H1 (cell line): ENCODE data around the gene CUBN. TPM values are rescaled to one million over a fixed set of nuclear protein-coding genes. Genes with fewer than 3 reads are reported as not detected.

ENCODE experiments used
- CTCF ChIA-PET: fragments of 300-600 bp; sonication (Branson Sonifier 250); formaldehyde crosslinking; loops from one replicate; lab custom pipeline; 2021; ENCODE audit not compliant: partially characterized antibody; lab: Charles Lee
- POLR2A ChIA-PET: fragments of 300-600 bp; sonication (Branson Sonifier 250); formaldehyde crosslinking; loops from one replicate; lab custom pipeline; 2021; ENCODE audit warnings: inconsistent platforms; ENCODE audit not compliant: partially characterized antibody; lab: Charles Lee
- DNase-seq, 2 experiments: peaks; one replicate each; pipeline versions ENCODE4 v3.0.0 to v3.0.0-alpha.2; 2010 to 2022; ENCODE audit warnings: low spot score in 2 of 2, low read depth in 1 of 2, mixed read lengths in 1 of 2
- FAIRE-seq: peaks from 2 replicates; lab custom pipeline; 2011; peaks lifted over from hg19 to GRCh38; lab: Jason Lieb, UNC
- H2AFZ ChIP-seq: 2 replicates; pipeline ENCODE4 v1.8.1; 2012; ENCODE audit warnings: low read length, inconsistent platforms
- H2AK5ac ChIP-seq: 2 replicates; pipeline ENCODE4 v1.6.1; 2013; ENCODE audit warnings: low read depth, low read length
- H2BK120ac ChIP-seq: replicated peaks from 2 replicates; pipeline ENCODE3; 2013; ENCODE audit warnings: low read depth, low read length, inconsistent platforms
- H2BK12ac ChIP-seq: 2 replicates; pipeline ENCODE4 v1.6.1; 2013; ENCODE audit warnings: low read depth, low read length
- H2BK15ac ChIP-seq: 2 replicates; pipeline ENCODE4 v1.6.1; 2013; ENCODE audit warnings: low read length
- H2BK20ac ChIP-seq: 2 replicates; pipeline ENCODE4 v1.6.1; 2013; ENCODE audit warnings: low read length
- H2BK5ac ChIP-seq: 2 replicates; pipeline ENCODE4 v1.6.1; 2013; ENCODE audit warnings: low read depth, low read length
- H3K14ac ChIP-seq: 2 replicates; pipeline ENCODE4 v1.6.1; 2013; ENCODE audit warnings: inconsistent platforms; ENCODE audit not compliant: insufficient read length
- H3K18ac ChIP-seq: 2 replicates; pipeline ENCODE4 v1.6.1; 2013; ENCODE audit warnings: low read length; ENCODE audit errors: extremely low read depth
- H3K23ac ChIP-seq: 2 replicates; pipeline ENCODE4 v1.6.1; 2013; ENCODE audit warnings: inconsistent platforms; ENCODE audit not compliant: insufficient read length
- H3K23me2 ChIP-seq: 2 replicates; pipeline ENCODE4 v1.6.1; 2013; ENCODE audit warnings: low read depth, low read length
- H3K27ac ChIP-seq: 2 replicates; pipeline ENCODE4 v1.6.1; 2011; ENCODE audit warnings: low read depth, low read length, inconsistent platforms
- H3K27me3 ChIP-seq, 4 experiments: replicated peaks in 1 of 4; 1 replicate in 1 of 4; 2 replicates in 3 of 4; pipeline versions ENCODE4 v1.6.1 to v1.8.1; 2011 to 2013; ENCODE audit warnings: low read length in 3 of 4, mild to moderate bottlenecking in 3 of 4, inconsistent platforms in 2 of 4, mixed read lengths in 2 of 4, moderate library complexity in 1 of 4; ENCODE audit not compliant: control insufficient read depth in 3 of 4, insufficient read depth in 3 of 4; ENCODE audit errors: extremely low read depth in 1 of 4
- H3K36me3 ChIP-seq, 4 experiments: 2 replicates each; pipeline versions ENCODE4 v1.6.1 to v1.8.1; 2011 to 2013; ENCODE audit warnings: mild to moderate bottlenecking in 4 of 4, low read length in 3 of 4, moderate library complexity in 2 of 4, control low read depth in 1 of 4, inconsistent platforms in 1 of 4; ENCODE audit not compliant: insufficient read depth in 4 of 4, control insufficient read depth in 2 of 4
- H3K4ac ChIP-seq: replicated peaks from 2 replicates; pipeline ENCODE3; 2013; ENCODE audit warnings: low read length, low read depth, mixed read lengths, inconsistent platforms; ENCODE audit not compliant: insufficient read length
- H3K4me1 ChIP-seq, 4 experiments: replicated peaks in 1 of 4; 1 replicate in 1 of 4; 2 replicates in 3 of 4; pipeline versions ENCODE4 v1.6.1 to v1.8.1; 2011 to 2013; ENCODE audit warnings: low read length in 3 of 4, inconsistent platforms in 2 of 4, mixed read lengths in 1 of 4; ENCODE audit not compliant: insufficient read depth in 4 of 4, control insufficient read depth in 3 of 4
- H3K4me2 ChIP-seq, 2 experiments: 2 replicates each; pipeline versions ENCODE4 v1.6.1 to v1.8.1; 2011 to 2013; ENCODE audit warnings: low read depth in 2 of 2, low read length in 2 of 2, control low read depth in 1 of 2, inconsistent platforms in 1 of 2, mild to moderate bottlenecking in 1 of 2; ENCODE audit not compliant: insufficient read depth in 1 of 2
- H3K4me3 ChIP-seq, 4 experiments: fragments of 200-600, 300-600 bp in 1 of 4; sonication (generic), shearing (Covaris generic), sonication (Bioruptor Twin) in 1 of 4; 2 replicates each; pipeline versions ENCODE4 v1.5.1 to v1.8.1; 2011 to 2016; ENCODE audit warnings: low read length in 4 of 4, low read depth in 3 of 4, control low read depth in 2 of 4, inconsistent platforms in 2 of 4, mild to moderate bottlenecking in 2 of 4, mixed read lengths in 1 of 4, moderate library complexity in 1 of 4; ENCODE audit not compliant: insufficient read depth in 2 of 4; ENCODE audit errors: extremely low read depth in 1 of 4
- H3K56ac ChIP-seq: replicated peaks from 2 replicates; pipeline ENCODE3; 2013; ENCODE audit warnings: low read depth, mild to moderate bottlenecking, mixed read lengths, low read length, inconsistent platforms; ENCODE audit not compliant: insufficient read length
- H3K79me1 ChIP-seq: 2 replicates; pipeline ENCODE4 v1.6.1; 2013; ENCODE audit warnings: low read depth, low read length, control low read depth
- H3K79me2 ChIP-seq, 2 experiments: 2 replicates each; pipeline versions ENCODE4 v1.6.1 to v1.8.1; 2012 to 2013; ENCODE audit warnings: low read length in 2 of 2, mild to moderate bottlenecking in 2 of 2, inconsistent platforms in 1 of 2; ENCODE audit not compliant: insufficient read depth in 2 of 2, control insufficient read depth in 1 of 2
- H3K9ac ChIP-seq, 4 experiments: replicated peaks in 1 of 4; 1 replicate in 1 of 4; 2 replicates in 3 of 4; pipeline versions ENCODE4 v1.6.1 to v1.8.1; 2011 to 2013; ENCODE audit warnings: low read depth in 3 of 4, low read length in 3 of 4, control low read depth in 2 of 4, mild to moderate bottlenecking in 2 of 4, moderate library complexity in 2 of 4, inconsistent platforms in 1 of 4; ENCODE audit errors: extremely low read depth in 1 of 4
- H3K9me3 ChIP-seq, 2 experiments: 2 replicates each; pipeline versions ENCODE4 v1.6.1 to v1.8.1; 2012 to 2013; ENCODE audit warnings: mild to moderate bottlenecking in 2 of 2, moderate library complexity in 2 of 2, control low read depth in 1 of 2, inconsistent platforms in 1 of 2, low read depth in 1 of 2, low read length in 1 of 2, mixed read lengths in 1 of 2; ENCODE audit not compliant: insufficient read depth in 2 of 2
- H4K20me1 ChIP-seq, 2 experiments: replicated peaks in 1 of 2; 2 replicates each; pipeline versions ENCODE3 to v1.8.1; 2011 to 2013; ENCODE audit warnings: inconsistent platforms in 2 of 2, low read length in 2 of 2, mild to moderate bottlenecking in 1 of 2; ENCODE audit not compliant: insufficient read depth in 2 of 2, control insufficient read depth in 1 of 2
- H4K5ac ChIP-seq: 2 replicates; pipeline ENCODE4 v1.6.1; 2013; ENCODE audit warnings: low read length, low read depth, mixed read lengths, inconsistent platforms; ENCODE audit not compliant: insufficient read length
- H4K8ac ChIP-seq: 2 replicates; pipeline ENCODE4 v1.8.0; 2013; ENCODE audit warnings: mild to moderate bottlenecking, moderate library complexity, low read length, inconsistent platforms; ENCODE audit not compliant: insufficient read depth; ENCODE audit errors: extremely low read depth
- H4K91ac ChIP-seq: replicated peaks from 2 replicates; pipeline ENCODE3; 2013; ENCODE audit warnings: low read length, mixed read lengths, inconsistent platforms; ENCODE audit not compliant: insufficient read length
- CHD2 ChIP-seq: IDR thresholded peaks from 2 replicates; pipeline ENCODE4 v1.6.1; 2012; ENCODE audit warnings: low read length, improper control_type of control experiment
- CREB1 ChIP-seq: IDR thresholded peaks from 2 replicates; pipeline ENCODE4 v1.6.1; 2012; ENCODE audit warnings: inconsistent platforms
- EGR1 ChIP-seq: IDR thresholded peaks from 2 replicates; pipeline ENCODE4 v1.6.1; 2011; ENCODE audit warnings: low read depth, low read length, borderline replicate concordance
- EP300 ChIP-seq, 2 experiments: IDR thresholded peaks; 1 replicate in 1 of 2; 2 replicates in 1 of 2; pipeline ENCODE4 v1.6.1; 2011 to 2012; ENCODE audit warnings: low read depth in 2 of 2, low read length in 2 of 2, mild to moderate bottlenecking in 2 of 2, borderline replicate concordance in 1 of 2, inconsistent platforms in 1 of 2, moderate library complexity in 1 of 2
- FOSL1 ChIP-seq: IDR thresholded peaks from 2 replicates; pipeline ENCODE4 v1.6.1; 2011; ENCODE audit warnings: mild to moderate bottlenecking, low read depth, low read length, moderate library complexity; ENCODE audit not compliant: insufficient read depth
- NANOG ChIP-seq: IDR thresholded peaks from 2 replicates; pipeline ENCODE4 v1.6.1; 2011; ENCODE audit warnings: low read length, low read depth, mild to moderate bottlenecking, inconsistent platforms; ENCODE audit not compliant: insufficient read depth, poor library complexity, severe bottlenecking
- SIX5 ChIP-seq: IDR thresholded peaks from 2 replicates; pipeline ENCODE4 v1.6.1; 2011; ENCODE audit warnings: mild to moderate bottlenecking, low read depth, low read length
- SP4 ChIP-seq: IDR thresholded peaks from 2 replicates; pipeline ENCODE4 v1.6.1; 2012; ENCODE audit warnings: low read length, inconsistent platforms
- TAF1 ChIP-seq: IDR thresholded peaks from 2 replicates; pipeline ENCODE4 v1.6.1; 2011; ENCODE audit warnings: mild to moderate bottlenecking, low read depth, low read length
- TAF7 ChIP-seq: optimal IDR thresholded peaks from 2 replicates; pipeline ENCODE3; 2011; ENCODE audit warnings: low read depth, mild to moderate bottlenecking, inconsistent platforms, low read length, moderate library complexity, borderline replicate concordance
- TEAD4 ChIP-seq: IDR thresholded peaks from 2 replicates; pipeline ENCODE4 v1.6.1; 2012; ENCODE audit warnings: low read depth, low read length, inconsistent platforms, mixed read lengths
- WGBS, 2 experiments: shearing (Covaris generic) in 1 of 2; methylation state at CpG; one replicate each; pipeline versions ENCODE4 v1.1.6 to v1.1.7; 2013 to 2015; ENCODE audit warnings: low lambda C conversion rate in 2 of 2, mixed read lengths in 2 of 2, inconsistent platforms in 1 of 2, low coverage in 1 of 2, missing lambda C conversion rate in 1 of 2; ENCODE audit not compliant: insufficient replicate concordance in 2 of 2, insufficient coverage in 1 of 2, insufficient read length in 1 of 2; ENCODE audit errors: extremely low coverage in 1 of 2, missing lambda C conversion rate in 1 of 2; 5-methylcytosine and 5-hydroxymethylcytosine counted together
- polyA plus RNA-seq, 7 experiments: library from polyadenylated mRNA; depleted of rRNA in 3 of 7; stranded (reverse) in 5 of 7; unstranded in 2 of 7; fragments of >200 nt in 5 of 7; fragments of 200-250 nt in 2 of 7; gene quantifications; 1 replicate in 5 of 7; 2 replicates in 1 of 7; 4 replicates in 1 of 7; pipeline versions ENCODE4 v1.2.1 to v1.2.3, GENCODE V29; 2011 to 2013; ENCODE audit warnings: missing spikeins in 2 of 7, mixed read lengths in 2 of 7
- total RNA-seq: library from RNA; stranded (reverse); fragmentation: NEBNext Ultra II Directional; extraction: Animal tissue kit (Norgen Biotek cat#: 25700); gene quantifications from 2 replicates; pipeline ENCODE4 v1.2.1, GENCODE V29; 2021
- TF ChIP-seq, protein P1 (sequence below): IDR thresholded peaks from 2 replicates; pipeline ENCODE4 v1.6.1; 2012; ENCODE audit warnings: low read length, inconsistent platforms

The CUBN gene
- total and polyA plus RNA-seq, 2 of the 8 experiments (the other 6 are each of a cell fraction or from before 2014, with no cell fraction given) = 0.04 to 0.08 TPM

DNA sequence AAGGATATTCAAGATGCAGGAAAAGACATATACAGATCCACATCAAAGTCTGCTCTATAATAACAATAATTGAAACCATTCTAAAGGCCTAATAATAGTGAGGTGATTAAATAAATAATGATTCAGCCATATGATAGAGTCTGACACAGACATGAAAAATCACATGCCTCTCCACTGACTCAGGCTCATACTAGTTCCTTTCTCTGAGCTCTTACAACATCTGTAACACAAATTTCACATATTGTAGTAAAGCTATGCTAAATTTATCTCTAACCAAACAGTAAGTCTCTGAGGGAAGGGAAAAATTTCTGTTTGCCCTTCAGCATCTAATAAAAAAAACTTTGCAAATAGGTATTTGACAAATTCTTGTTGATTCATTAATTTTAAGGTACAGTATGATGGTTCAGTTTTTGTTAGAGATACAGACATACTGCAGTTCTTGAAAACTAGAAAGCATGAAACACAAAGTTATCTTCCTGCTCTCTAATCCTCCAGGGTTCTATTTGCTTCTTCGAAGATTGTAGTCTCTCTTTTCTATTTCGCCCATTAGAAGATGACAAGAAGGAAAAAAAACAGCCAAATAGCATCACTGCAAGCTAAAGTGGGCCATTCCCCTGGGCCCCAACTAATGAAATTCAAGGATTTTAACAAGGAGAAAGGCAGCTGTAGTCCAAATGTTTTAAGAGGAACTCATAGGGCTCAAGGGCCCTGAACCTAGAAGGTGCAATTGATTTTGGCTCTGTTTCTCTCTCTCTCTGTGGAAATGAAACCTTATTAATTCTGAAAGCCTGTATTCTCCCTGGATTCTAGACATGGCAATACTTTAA is 53.9 kb downstream of the CUBN start:
- no peak overlapping the region for H3K27ac ChIP-seq
- no peak overlapping the region for H2BK15ac ChIP-seq
- H3K23me2 ChIP-seq = no peaks in the 10 kb centered on the region
- H3K18ac ChIP-seq = no peak overlapping the region
- H3K27me3 ChIP-seq = no peaks in the 10 kb centered on the region
- no peaks in the 10 kb centered on the region for H4K20me1 ChIP-seq
- no peak overlapping the region for H2BK20ac ChIP-seq
- H3K79me2 ChIP-seq = no peaks in the 10 kb centered on the region
- H3K14ac ChIP-seq = no peak overlapping the region
- POLR2A ChIA-PET = no interaction called here
- no peaks in the 10 kb centered on the region for H3K36me3 ChIP-seq
- WGBS, 2 experiments = 77% methylated on average over 2 of the region's 2 CpGs; no CpG with 5 or more reads in 1 of the 2 experiments
- H2AK5ac ChIP-seq = no peak overlapping the region
- no peak overlapping the region for H3K56ac ChIP-seq
- H4K8ac ChIP-seq = no peak overlapping the region
- FAIRE-seq (no peak), DNase-seq (no peak)
- H3K4me3 ChIP-seq = no peak overlapping the region
- no peak overlapping the region for H4K5ac ChIP-seq
- H3K4me1 ChIP-seq = no peaks in the 10 kb centered on the region; a peak in 1 of 7 replicates
- no peak overlapping the region for H3K4me2 ChIP-seq
- no peak overlapping the region for H2BK12ac ChIP-seq
- no peak overlapping the region for H3K9ac ChIP-seq
- H2BK120ac ChIP-seq = no peak overlapping the region
- CTCF ChIA-PET = interaction anchor here (0.9 kb wide), 1 partner anchor 336 kb away, joined by 4 read pairs; no protein-coding TSS in a partner anchor
- no peaks in the 10 kb centered on the region for H3K79me1 ChIP-seq
- no peaks in the 10 kb centered on the region for H3K9me3 ChIP-seq
- no peak overlapping the region for H2AFZ ChIP-seq
- H2BK5ac ChIP-seq = no peak overlapping the region
- H3K23ac ChIP-seq = no peak overlapping the region
- no peak overlapping the region for H3K4ac ChIP-seq
- H4K91ac ChIP-seq = no peak overlapping the region
- TF ChIP-seq EP300 (IDR thresholded peaks at IDR 0.05; ENCODE audit: borderline replicate concordance in 1 of 2, low read depth in 2 of 2, low read length in 2 of 2) (no peak), CHD2 (no peak), TAF7 (no peak), SIX5 (no peak), CREB1 (no peak), EGR1 (no peak), NANOG (no peak), TAF1 (no peak), SP4 (no peak), FOSL1 (no peak), TEAD4 (no peak)
- TF ChIP-seq, protein P1, sequence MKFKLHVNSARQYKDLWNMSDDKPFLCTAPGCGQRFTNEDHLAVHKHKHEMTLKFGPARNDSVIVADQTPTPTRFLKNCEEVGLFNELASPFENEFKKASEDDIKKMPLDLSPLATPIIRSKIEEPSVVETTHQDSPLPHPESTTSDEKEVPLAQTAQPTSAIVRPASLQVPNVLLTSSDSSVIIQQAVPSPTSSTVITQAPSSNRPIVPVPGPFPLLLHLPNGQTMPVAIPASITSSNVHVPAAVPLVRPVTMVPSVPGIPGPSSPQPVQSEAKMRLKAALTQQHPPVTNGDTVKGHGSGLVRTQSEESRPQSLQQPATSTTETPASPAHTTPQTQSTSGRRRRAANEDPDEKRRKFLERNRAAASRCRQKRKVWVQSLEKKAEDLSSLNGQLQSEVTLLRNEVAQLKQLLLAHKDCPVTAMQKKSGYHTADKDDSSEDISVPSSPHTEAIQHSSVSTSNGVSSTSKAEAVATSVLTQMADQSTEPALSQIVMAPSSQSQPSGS = no peak
